H1 (cell line): ENCODE measurements around the gene ARHGAP4.

Experiments
- BCL11A ChIP-seq, 2 experiments: IDR thresholded peaks; one replicate each; pipeline ENCODE4 v1.6.1; 2011; ENCODE audit warnings: low read depth in 2 of 2, low read length in 2 of 2, mild to moderate bottlenecking in 2 of 2
- CTCF ChIP-seq, 3 experiments: IDR thresholded peaks; 1 replicate in 2 of 3; 2 replicates in 1 of 3; pipeline versions ENCODE4 v1.5.1 to v1.6.1; 2011; ENCODE audit warnings: low read length in 3 of 3, mild to moderate bottlenecking in 3 of 3, inconsistent platforms in 2 of 3, low read depth in 1 of 3, moderate library complexity in 1 of 3; ENCODE audit not compliant: insufficient read depth in 1 of 3; ENCODE audit errors: control extremely low read depth in 1 of 3
- GABPA ChIP-seq: IDR thresholded peaks from 2 replicates; pipeline ENCODE4 v1.6.1; 2011; ENCODE audit warnings: mild to moderate bottlenecking, low read length, moderate library complexity, borderline replicate concordance; ENCODE audit not compliant: insufficient read depth
- KDM4A ChIP-seq: IDR thresholded peaks from one replicate; pipeline ENCODE4 v1.7.1; 2012; ENCODE audit warnings: low read depth, mild to moderate bottlenecking, moderate library complexity, low read length, inconsistent platforms; ENCODE audit not compliant: severe bottlenecking
- POLR2A ChIP-seq, 2 experiments: IDR thresholded peaks; 1 replicate in 1 of 2; 2 replicates in 1 of 2; pipeline ENCODE4 v1.6.1; 2011; ENCODE audit warnings: low read depth in 2 of 2, low read length in 2 of 2, mild to moderate bottlenecking in 2 of 2; ENCODE audit errors: control extremely low read depth in 1 of 2
- POLR2AphosphoS5 ChIP-seq: IDR thresholded peaks from 2 replicates; pipeline ENCODE4 v1.6.1; 2011; ENCODE audit warnings: low read depth, low read length
- RXRA ChIP-seq: IDR thresholded peaks from 2 replicates; pipeline ENCODE4 v1.6.1; 2011; ENCODE audit warnings: low read depth, mild to moderate bottlenecking, low read length, moderate library complexity; ENCODE audit not compliant: insufficient read depth
- SIN3A ChIP-seq, 2 experiments: IDR thresholded peaks in 1 of 2; conservative IDR thresholded peaks in 1 of 2; 2 replicates each; pipeline ENCODE4 v1.6.1; 2011 to 2012; ENCODE audit warnings: low read length in 2 of 2, improper control_type of control experiment in 1 of 2, low read depth in 1 of 2, mild to moderate bottlenecking in 1 of 2
- SUZ12 ChIP-seq: fragments of 200-600 bp; sonication (generic); IDR thresholded peaks from 2 replicates; pipeline ENCODE4 v1.6.1; 2012; ENCODE audit warnings: mild to moderate bottlenecking, inconsistent platforms, low read length, moderate library complexity, mixed read lengths
- YY1 ChIP-seq: IDR thresholded peaks from 2 replicates; pipeline ENCODE4 v1.6.1; 2011; ENCODE audit warnings: low read depth, mild to moderate bottlenecking, low read length

- TF ChIP-seq KDM4A (no peak), GABPA (no peak), CTCF (IDR thresholded peaks at IDR 0.05; ENCODE audit: control extremely low read depth in 1 of 3, insufficient read depth in 1 of 3, low read depth in 1 of 3, low read length in 3 of 3) (no peak), BCL11A (IDR thresholded peaks at IDR 0.05; ENCODE audit: low read depth in 2 of 2, low read length in 2 of 2) (no peak), POLR2AphosphoS5 (no peak), YY1 (no peak), RXRA (no peak), POLR2A (IDR thresholded peaks at IDR 0.05; ENCODE audit: control extremely low read depth in 1 of 2, low read depth in 2 of 2, low read length in 2 of 2) (no peak), SIN3A (conservative IDR thresholded peaks at IDR 0.05 in 1 of 2, IDR thresholded peaks at IDR 0.05 in 1 of 2; ENCODE audit: low read depth in 1 of 2, low read length in 2 of 2) (no peak), SUZ12 (no peak)
Measured at GRCh38 chrX:153873282-153874084, 52.6 kb downstream of the ARHGAP4 start.
